Aorta (tissue), 5 donors: ENCODE measurements around the gene VAMP4. TPM values are rescaled to one million over a fixed set of nuclear protein-coding genes. Genes with fewer than 3 reads are reported as not detected.
A peak's percentile ranks its signal among the peaks of the same experiment; 100 is the strongest.
"Not testable (repeated sequence)": the region's sequence is repeated elsewhere in the genome, so short reads cannot be mapped to it uniquely, and the experiment has no call there.

Experiments
- ATAC-seq: fragments of 200-7000 bp; cut with Tn5 transposase; one replicate; pipeline ENCODE4 v1.9.1; 2022; ENCODE audit warnings: moderate library complexity; ENCODE audit not compliant: low FRiP score
- DNase-seq, 2 donors: peaks; one replicate each; pipeline ENCODE4 v3.0.0-alpha.2; 2020
- H3K27ac ChIP-seq, 2 donors: one replicate each; pipeline ENCODE4 v1.5.1; 2013; ENCODE audit warnings: low read length in 2 of 2, mild to moderate bottlenecking in 2 of 2, moderate library complexity in 2 of 2, control low read depth in 1 of 2, inconsistent platforms in 1 of 2, low read depth in 1 of 2
- H3K27me3 ChIP-seq, 2 donors: one replicate each; pipeline ENCODE4 v1.6.1; 2013; ENCODE audit warnings: control low read depth in 1 of 2, low read length in 1 of 2, mild to moderate bottlenecking in 1 of 2, moderate library complexity in 1 of 2; ENCODE audit not compliant: insufficient read depth in 2 of 2, control insufficient read depth in 1 of 2
- H3K36me3 ChIP-seq, 2 donors: one replicate each; pipeline ENCODE4 v1.6.1; 2013; ENCODE audit warnings: control low read depth in 1 of 2, low read length in 1 of 2, mild to moderate bottlenecking in 1 of 2; ENCODE audit not compliant: insufficient read depth in 2 of 2, control insufficient read depth in 1 of 2
- H3K4me1 ChIP-seq, 2 donors: one replicate each; pipeline ENCODE4 v1.6.1; 2013; ENCODE audit warnings: low read length in 2 of 2, control low read depth in 1 of 2, mild to moderate bottlenecking in 1 of 2, moderate library complexity in 1 of 2; ENCODE audit not compliant: insufficient read depth in 2 of 2, control insufficient read depth in 1 of 2
- H3K4me3 ChIP-seq, 2 donors: one replicate each; pipeline ENCODE4 v1.5.1; 2013; ENCODE audit warnings: low read length in 2 of 2, control low read depth in 1 of 2, mild to moderate bottlenecking in 1 of 2
- H3K9me3 ChIP-seq: one replicate; pipeline ENCODE4 v1.6.1; 2013; ENCODE audit warnings: mild to moderate bottlenecking, low read length; ENCODE audit not compliant: control insufficient read depth
- WGBS, 2 donors: extraction: QIAGEN DNeasy Blood & Tissue Kit; methylation state at CpG; one replicate each; pipeline ENCODE4 v1.1.7; 2013; 5-methylcytosine and 5-hydroxymethylcytosine counted together
- intact Hi-C, 2 donors: fragments of 100-400 bp; cut with DNase I; formaldehyde crosslinking; loops; one replicate each; pipeline versions ENCODE4 v1.14.2 to v1.15.0; 2022
- polyA plus RNA-seq, 2 donors: library from polyadenylated mRNA; stranded (reverse); fragments of 200-250 nt; gene quantifications; one replicate each; pipeline ENCODE4 v1.2.3, GENCODE V29; 2013
- total RNA-seq, 2 donors: library from RNA; stranded (reverse); fragmentation: NEBNext Ultra II Directional; extraction: Animal tissue kit (Norgen Biotek cat#: 25700); gene quantifications; one replicate each; pipeline ENCODE4 v1.2.1, GENCODE V29; 2021
- donor health status: healthy with polysubstance abuse.
- donor health status: Bipolar disorder and iron deficiency.
- donor health status: DM: no; HTN: no; CAD: no.
- donor health status: DM: no; HTN: no; CAD: no.
- donor health status: DM: yes; HTN: yes; CAD: no.

VAMP4 gene
- total and polyA plus RNA-seq, 4 donors: 22.4 to 28.7 (median 25.5) TPM

- Histone ChIP-seq H3K27ac (no peak overlapping the region), H3K9me3 (no peaks in the 10 kb centered on the region), H3K4me3 (no peak overlapping the region), H3K36me3 (no peaks in the 10 kb centered on the region), H3K4me1 (peaks cover 0 to 4% of the 10 kb centered on the region in 2 donors), H3K27me3 (no peaks in the 10 kb centered on the region)
- intact Hi-C loops: no loop called here
- DNase-seq (no peak), ATAC-seq (no peak)
- WGBS, 2 donors: 96 to 97% methylated on average over 28 of the region's 28 CpGs
Measured at GRCh38 chr1:171670739-171671138, 71.1 kb downstream of the VAMP4 start.

- DNase-seq (no peak), ATAC-seq (no peak)
- 91 to 92% methylated on average over 5 of the region's 5 CpGs for WGBS, 2 donors
- intact Hi-C loops: no loop called here
- Histone ChIP-seq H3K27ac (no peak overlapping the region), H3K9me3 (no peaks in the 10 kb centered on the region), H3K4me3 (no peak overlapping the region), H3K4me1 (peaks cover 0 to 2% of the 10 kb centered on the region in 2 donors), H3K27me3 (no peaks in the 10 kb centered on the region), H3K36me3 (no peaks in the 10 kb centered on the region)
Measured at GRCh38 chr1:171668372-171668771, 73.5 kb downstream of the VAMP4 start.

- no peak for DNase-seq
- WGBS, 2 donors: 83 to 85% methylated on average over 4 of the region's 4 CpGs
- intact Hi-C loops: no loop called here
- no peak overlapping the region for H3K4me3 ChIP-seq
- H3K4me1 ChIP-seq: peaks cover 0 to 2% of the 10 kb centered on the region in 2 donors
- no peaks in the 10 kb centered on the region for H3K36me3 ChIP-seq
- H3K9me3 ChIP-seq: no peaks in the 10 kb centered on the region
- ATAC-seq: no peak
- H3K27ac ChIP-seq: no peak overlapping the region
- no peaks in the 10 kb centered on the region for H3K27me3 ChIP-seq
Measured at GRCh38 chr1:171666114-171666769, 75.6 kb downstream of the VAMP4 start.

GRCh38 chr1:171664976-171665375 is 76.9 kb downstream of the VAMP4 start:
- Histone ChIP-seq H3K4me1 (peaks cover 0 to 2% of the 10 kb centered on the region in 2 donors), H3K36me3 (no peaks in the 10 kb centered on the region), H3K9me3 (no peaks in the 10 kb centered on the region), H3K27me3 (no peaks in the 10 kb centered on the region), H3K27ac (no peak overlapping the region), H3K4me3 (no peak overlapping the region)
- DNase-seq (no peak), ATAC-seq (no peak)
- intact Hi-C loops: no loop called here

DNA sequence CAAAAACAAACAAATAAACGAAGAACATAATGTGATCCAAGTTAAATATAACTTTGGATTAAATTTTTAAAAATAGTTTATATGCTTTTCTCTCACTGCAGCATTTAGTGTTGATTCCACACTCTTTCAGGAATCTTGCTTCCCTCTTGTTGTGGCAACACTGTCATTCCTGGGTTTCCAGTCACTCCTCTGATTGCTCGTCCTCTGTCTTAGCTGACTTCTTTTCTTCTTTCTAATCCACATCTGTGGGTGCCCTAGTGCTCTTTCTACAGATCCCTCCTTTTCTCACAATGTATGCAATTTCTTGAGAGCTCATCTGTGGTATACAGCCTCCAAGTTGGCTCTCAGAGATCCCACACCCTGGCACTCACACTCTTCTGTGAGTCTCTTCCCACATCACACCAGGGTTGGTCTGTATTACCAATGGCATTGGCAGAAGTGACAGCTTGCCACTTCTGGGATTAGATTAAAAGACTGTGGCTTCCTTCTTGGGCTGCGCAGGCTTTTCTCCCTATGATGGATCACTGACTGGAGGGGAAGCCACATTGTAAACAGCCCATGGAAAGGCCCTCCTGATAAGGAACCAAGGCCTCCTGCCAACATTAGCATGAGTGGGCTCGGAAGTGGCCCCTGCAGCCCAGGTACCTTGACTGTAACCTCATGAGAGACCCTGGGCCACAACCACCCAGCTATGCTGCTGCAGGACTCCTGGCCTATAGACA is 77.8 kb downstream of the VAMP4 start:
- DNase-seq (no peak), ATAC-seq (no peak)
- no peak overlapping the region for H3K27ac ChIP-seq
- H3K4me3 ChIP-seq: no peak overlapping the region
- intact Hi-C loops: no loop called here
- no peaks in the 10 kb centered on the region for H3K9me3 ChIP-seq
- peaks cover 0 to 2% of the 10 kb centered on the region in 2 donors for H3K4me1 ChIP-seq
- 45 to 47% methylated on average over 4 of the region's 4 CpGs for WGBS, 2 donors
- no peaks in the 10 kb centered on the region for H3K36me3 ChIP-seq
- no peaks in the 10 kb centered on the region for H3K27me3 ChIP-seq

- no peaks in the 10 kb centered on the region for H3K36me3 ChIP-seq
- no peak overlapping the region for H3K4me3 ChIP-seq
- WGBS, 2 donors: 55 to 59% methylated on average over 7 of the region's 7 CpGs
- intact Hi-C loops: no loop called here
- ATAC-seq: peak; percentile 86
- H3K4me1 ChIP-seq: peaks cover 0 to 2% of the 10 kb centered on the region in 2 donors
- DNase-seq: no peak
- no peaks in the 10 kb centered on the region for H3K27me3 ChIP-seq
- no peaks in the 10 kb centered on the region for H3K9me3 ChIP-seq
- no peak overlapping the region for H3K27ac ChIP-seq
Measured at GRCh38 chr1:171663036-171663853, 78.6 kb downstream of the VAMP4 start.

DNA sequence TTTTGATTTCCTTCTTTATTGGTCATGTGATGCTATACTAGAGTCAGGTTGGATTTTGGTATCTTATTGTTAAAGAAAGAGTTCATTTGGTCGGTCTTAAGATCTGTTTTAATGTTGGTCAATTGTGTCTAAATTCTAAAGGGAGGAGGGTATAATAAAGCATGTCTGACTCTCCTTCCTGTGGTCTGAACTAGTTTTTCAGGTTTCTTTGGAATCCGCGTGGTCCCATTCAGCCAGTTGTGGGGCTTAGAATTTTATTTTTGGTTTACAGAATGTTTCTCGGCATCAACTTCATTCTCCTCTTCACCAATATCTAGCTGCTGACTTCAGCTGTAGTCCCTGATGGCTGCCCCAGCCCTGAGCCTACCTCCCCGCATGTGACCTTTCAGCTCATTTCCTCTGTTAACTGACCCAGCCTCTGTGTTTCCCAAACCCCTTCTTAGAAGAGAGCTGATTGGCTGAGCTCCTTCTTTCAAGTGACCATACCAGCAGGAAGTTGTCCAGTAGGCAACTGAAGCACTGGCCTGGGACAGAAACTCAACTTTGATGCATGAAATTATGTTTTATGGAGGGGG is 80.7 kb downstream of the VAMP4 start:
- WGBS, 2 donors: 95 to 98% methylated on average over 5 of the region's 5 CpGs
- DNase-seq: no peak
- Histone ChIP-seq H3K4me1 (peaks cover 0 to 2% of the 10 kb centered on the region in 2 donors), H3K9me3 (no peaks in the 10 kb centered on the region), H3K27ac (no peak overlapping the region), H3K36me3 (no peaks in the 10 kb centered on the region), H3K4me3 (no peak overlapping the region), H3K27me3 (no peaks in the 10 kb centered on the region)
- no peak for ATAC-seq
- intact Hi-C loops: no loop called here

DNA sequence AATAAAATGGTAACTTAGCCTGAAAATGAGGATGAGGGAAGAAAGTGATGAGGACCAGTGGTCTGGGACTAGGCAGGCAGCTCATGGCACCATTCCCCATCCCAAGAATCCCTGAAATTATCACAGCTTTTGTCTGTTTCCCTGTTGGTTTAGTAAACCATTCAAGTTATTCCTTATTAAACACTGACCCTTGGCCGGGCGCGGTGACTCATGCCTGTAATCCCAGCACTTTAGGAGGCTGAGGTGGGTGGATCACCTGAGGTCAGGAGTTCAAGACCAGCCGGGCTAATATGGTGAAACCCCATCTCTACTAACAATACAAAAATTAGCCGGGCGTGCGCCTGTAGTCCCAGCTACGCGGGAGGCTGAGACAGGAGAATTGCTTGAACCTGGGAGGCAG is 85.7 kb downstream of the VAMP4 start:
- WGBS, 2 donors: 95 to 98% methylated on average over 9 of the region's 9 CpGs
- H3K27ac ChIP-seq, ATAC-seq, H3K4me1 ChIP-seq, DNase-seq, H3K27me3 ChIP-seq, H3K36me3 ChIP-seq, intact Hi-C loops, H3K4me3 ChIP-seq, H3K9me3 ChIP-seq: not testable (repeated sequence)
